NCI-H345 (cell line): ENCODE results near the gene TMEM95.

Experiments
- DNase-seq: peaks from one replicate; lab custom pipeline; 2025; lab: John Stamatoyannopoulos, UW

TMEM95 gene

GRCh38 chr17:7379134-7379533 lies 24.2 kb downstream of the TMEM95 start:
- DNase-seq, result no peak

- DNase-seq, result peak; percentile 41
Measured at GRCh38 chr17:7380321-7380720, 25.4 kb downstream of the TMEM95 start.

GRCh38 chr17:7380855-7381683 lies 26.1 kb downstream of the TMEM95 start, which contains the start of gene TNK1:
TSS of gene TNK1 (plus strand) at chr17:7381089. CDS start at chr17:7382927, 1,838 bp downstream.
- peak; percentile 1 for DNase-seq

- no peak for DNase-seq
Measured at GRCh38 chr17:7382901-7383300, 27.9 kb downstream of the TMEM95 start.

GRCh38 chr17:7383371-7383741 lies 28.4 kb downstream of the TMEM95 start:
- DNase-seq, result no peak

GRCh38 chr17:7383742-7384488 lies 29.0 kb downstream of the TMEM95 start:
- peak; percentile 78 for DNase-seq

- DNase-seq, result no peak
Measured at GRCh38 chr17:7384489-7385081, 29.6 kb downstream of the TMEM95 start.

GRCh38 chr17:7388856-7389255 lies 33.9 kb downstream of the TMEM95 start:
- DNase-seq, result no peak

GRCh38 chr17:7389924-7390910 lies 35.3 kb downstream of the TMEM95 start:
- no peak for DNase-seq

GRCh38 chr17:7391307-7391706 lies 36.4 kb downstream of the TMEM95 start:
- DNase-seq, result no peak

- DNase-seq, result no peak
Measured at GRCh38 chr17:7392696-7393612, 38.0 kb downstream of the TMEM95 start.

- peak; percentile 56 for DNase-seq
Measured at GRCh38 chr17:7393613-7394451, 38.9 kb downstream of the TMEM95 start.

GRCh38 chr17:7394452-7395191 lies 39.7 kb downstream of the TMEM95 start, which contains the start of gene PLSCR3:
TSS of gene PLSCR3 (minus strand) at chr17:7394525. CDS start at chr17:7394110, 415 bp downstream.
- peak; percentile 69 for DNase-seq

- no peak for DNase-seq
Measured at GRCh38 chr17:7396147-7396546, 41.2 kb downstream of the TMEM95 start.

- no peak for DNase-seq
Measured at GRCh38 chr17:7398612-7399011, 43.7 kb downstream of the TMEM95 start.

- peak; percentile 18 for DNase-seq
Measured at GRCh38 chr17:7403043-7403726, 48.2 kb downstream of the TMEM95 start.

- no peak for DNase-seq
Measured at GRCh38 chr17:7403727-7403976, 48.7 kb downstream of the TMEM95 start.

GRCh38 chr17:7403977-7404736 lies 49.2 kb downstream of the TMEM95 start, which contains the start of gene TMEM256:
TSS of gene TMEM256 (minus strand) at chr17:7404097. CDS start at chr17:7404084, 13 bp downstream.
- peak; percentile 98 for DNase-seq
